Measurements from ENCODE around the gene FLT4.

GRCh38 chr5:180699042-180699441 is 49.6 kb upstream of the FLT4 start:
- no peak for TF ChIP-seq CTCF (conservative IDR thresholded peaks at IDR 0.05 in 1 of 2, IDR thresholded peaks at IDR 0.05 in 1 of 2; ENCODE audit: low read depth in 1 of 2, low read length in 2 of 2)
- TF ChIP-seq EZH2 (IDR thresholded peaks at IDR 0.05; ENCODE audit: low read length, missing control alignments), result no peak
